ENCODE data around the gene OSER1. TPM values are rescaled to one million over a fixed set of nuclear protein-coding genes. Genes with fewer than 3 reads are reported as not detected.

Gene OSER1
- total RNA-seq, 1 experiment from 2014 or later = 35.7 TPM

DNA sequence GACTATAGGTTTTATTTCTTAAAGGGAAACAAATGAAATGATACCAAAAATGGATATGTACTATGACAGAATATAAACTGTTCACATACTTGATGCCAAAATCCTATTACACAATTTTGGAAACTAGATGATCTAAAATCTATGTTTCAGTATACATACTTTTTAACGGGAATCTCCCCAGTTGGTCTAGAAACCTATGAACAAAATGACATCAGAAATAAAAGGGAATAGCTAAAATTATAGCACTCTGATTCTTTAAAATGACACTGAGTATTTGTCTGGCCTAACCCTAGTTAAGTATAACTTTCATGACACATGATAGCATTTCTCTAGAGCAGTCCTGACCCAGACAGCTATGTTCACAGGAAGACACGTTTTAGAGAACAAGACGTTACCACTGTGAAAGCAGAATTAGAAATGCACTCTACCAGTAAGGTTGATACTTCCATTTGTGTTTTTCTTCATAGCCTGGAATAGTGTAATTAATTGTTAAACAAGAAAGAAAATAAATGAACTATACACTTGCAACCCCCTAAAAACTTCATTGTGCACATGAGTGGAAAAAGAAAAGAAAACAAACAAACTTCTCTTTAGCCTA lies 3.3 kb downstream of the OSER1 start:
- H3K27ac ChIP-seq (ENCODE audit: insufficient read length, low read depth, low read length) = no peak overlapping the region
- H3K4ac ChIP-seq (ENCODE audit: low read depth, low read length) = no peak overlapping the region
- no peak overlapping the region for H2BK20ac ChIP-seq (ENCODE audit: low read depth, low read length, poor library complexity, severe bottlenecking)
- DNase-seq = no peak
- H2BK120ac ChIP-seq (ENCODE audit: low read depth, low read length, poor library complexity, severe bottlenecking) = no peak overlapping the region
- no peak overlapping the region for H3K9ac ChIP-seq (ENCODE audit: extremely low read depth, insufficient read length, low read length)
- no peak overlapping the region for H4K8ac ChIP-seq (replicated peaks; ENCODE audit: insufficient read length, low read depth, low read length)
- no peak overlapping the region for H4K91ac ChIP-seq (ENCODE audit: insufficient read length, low read depth, low read length)
- H3K79me1 ChIP-seq (ENCODE audit: insufficient read depth, low read depth, low read length, poor library complexity, severe bottlenecking) = peaks cover 5% of the 10 kb centered on the region
- TF ChIP-seq, protein P1, sequence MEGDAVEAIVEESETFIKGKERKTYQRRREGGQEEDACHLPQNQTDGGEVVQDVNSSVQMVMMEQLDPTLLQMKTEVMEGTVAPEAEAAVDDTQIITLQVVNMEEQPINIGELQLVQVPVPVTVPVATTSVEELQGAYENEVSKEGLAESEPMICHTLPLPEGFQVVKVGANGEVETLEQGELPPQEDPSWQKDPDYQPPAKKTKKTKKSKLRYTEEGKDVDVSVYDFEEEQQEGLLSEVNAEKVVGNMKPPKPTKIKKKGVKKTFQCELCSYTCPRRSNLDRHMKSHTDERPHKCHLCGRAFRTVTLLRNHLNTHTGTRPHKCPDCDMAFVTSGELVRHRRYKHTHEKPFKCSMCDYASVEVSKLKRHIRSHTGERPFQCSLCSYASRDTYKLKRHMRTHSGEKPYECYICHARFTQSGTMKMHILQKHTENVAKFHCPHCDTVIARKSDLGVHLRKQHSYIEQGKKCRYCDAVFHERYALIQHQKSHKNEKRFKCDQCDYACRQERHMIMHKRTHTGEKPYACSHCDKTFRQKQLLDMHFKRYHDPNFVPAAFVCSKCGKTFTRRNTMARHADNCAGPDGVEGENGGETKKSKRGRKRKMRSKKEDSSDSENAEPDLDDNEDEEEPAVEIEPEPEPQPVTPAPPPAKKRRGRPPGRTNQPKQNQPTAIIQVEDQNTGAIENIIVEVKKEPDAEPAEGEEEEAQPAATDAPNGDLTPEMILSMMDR (conservative IDR thresholded peaks at IDR 0.05) = no peak
- H2BK15ac ChIP-seq (ENCODE audit: low read depth, low read length) = no peak overlapping the region
- no peaks in the 10 kb centered on the region for H3K9me3 ChIP-seq (ENCODE audit: control insufficient read depth, low read depth, low read length)
- no peak overlapping the region for H3T11ph ChIP-seq (ENCODE audit: low read length)
- H4K5ac ChIP-seq (ENCODE audit: insufficient read length, low read depth, low read length) = no peak overlapping the region
- no peak overlapping the region for H3K18ac ChIP-seq (ENCODE audit: insufficient read length, low read depth, low read length)
- peaks cover 24 to 34% of the 10 kb centered on the region in 2 experiments for H3K4me1 Mint-ChIP-seq
- no peaks in the 10 kb centered on the region for H4K20me1 ChIP-seq (ENCODE audit: control insufficient read depth, insufficient read depth, insufficient read length)
- peaks cover 15% of the 10 kb centered on the region for H3K23me2 ChIP-seq (ENCODE audit: insufficient read length, low read depth, low read length, poor library complexity, severe bottlenecking)
- peak overlapping the region in 1 of 3 experiments; percentile 18; a peak in 1 of 7 replicates for H3K27ac Mint-ChIP-seq
- H2BK12ac ChIP-seq (ENCODE audit: insufficient read length, low read depth, low read length) = no peak overlapping the region
- peaks cover 0 to 2% of the 10 kb centered on the region in 2 experiments; a peak in 2 of 5 replicates for H3K9me3 Mint-ChIP-seq
- no peak overlapping the region for H2AFZ ChIP-seq (ENCODE audit: low read length)
- no peak overlapping the region for H2BK5ac ChIP-seq (ENCODE audit: insufficient read length, low read length)
- no peak overlapping the region for H2AK5ac ChIP-seq (ENCODE audit: insufficient read length, low read length)
- no peaks in the 10 kb centered on the region for H3K27me3 ChIP-seq (ENCODE audit: insufficient read depth, low read length)
- peaks cover 13 to 37% (median 33%) of the 10 kb centered on the region in 3 experiments for H3K36me3 Mint-ChIP-seq (ENCODE audit: insufficient read depth in 1 of 3, low read depth in 3 of 3)
- H3K14ac ChIP-seq (ENCODE audit: insufficient read depth, low read length) = no peak overlapping the region
- no peaks in the 10 kb centered on the region for H3K27me3 Mint-ChIP-seq (ENCODE audit: low read depth)
- no peak overlapping the region for H3K56ac ChIP-seq (ENCODE audit: insufficient read length, low read depth, low read length)
- no peak overlapping the region for H3K4me3 Mint-ChIP-seq
- no peak overlapping the region for H3K23ac ChIP-seq (ENCODE audit: insufficient read length, low read depth, low read length)
- peaks cover 21% of the 10 kb centered on the region for H3K79me2 ChIP-seq (ENCODE audit: insufficient read depth, low read length)
- H3K4me1 ChIP-seq (ENCODE audit: insufficient read depth, low read length) = peaks cover 3% of the 10 kb centered on the region; the same call in 1 of the 2 replicates
- WGBS (ENCODE audit: extremely low coverage, insufficient read length, low lambda C conversion rate) = no CpG with 5 or more reads among the region's 3 CpGs
- H3K4me2 ChIP-seq (ENCODE audit: insufficient read depth, insufficient read length, low read length) = no peak overlapping the region
